Measurements from ENCODE around the gene CYSTM1.

GRCh38 chr5:140207250-140207964, 32.4 kb downstream of the CYSTM1 start:
- TF ChIP-seq, protein P1, sequence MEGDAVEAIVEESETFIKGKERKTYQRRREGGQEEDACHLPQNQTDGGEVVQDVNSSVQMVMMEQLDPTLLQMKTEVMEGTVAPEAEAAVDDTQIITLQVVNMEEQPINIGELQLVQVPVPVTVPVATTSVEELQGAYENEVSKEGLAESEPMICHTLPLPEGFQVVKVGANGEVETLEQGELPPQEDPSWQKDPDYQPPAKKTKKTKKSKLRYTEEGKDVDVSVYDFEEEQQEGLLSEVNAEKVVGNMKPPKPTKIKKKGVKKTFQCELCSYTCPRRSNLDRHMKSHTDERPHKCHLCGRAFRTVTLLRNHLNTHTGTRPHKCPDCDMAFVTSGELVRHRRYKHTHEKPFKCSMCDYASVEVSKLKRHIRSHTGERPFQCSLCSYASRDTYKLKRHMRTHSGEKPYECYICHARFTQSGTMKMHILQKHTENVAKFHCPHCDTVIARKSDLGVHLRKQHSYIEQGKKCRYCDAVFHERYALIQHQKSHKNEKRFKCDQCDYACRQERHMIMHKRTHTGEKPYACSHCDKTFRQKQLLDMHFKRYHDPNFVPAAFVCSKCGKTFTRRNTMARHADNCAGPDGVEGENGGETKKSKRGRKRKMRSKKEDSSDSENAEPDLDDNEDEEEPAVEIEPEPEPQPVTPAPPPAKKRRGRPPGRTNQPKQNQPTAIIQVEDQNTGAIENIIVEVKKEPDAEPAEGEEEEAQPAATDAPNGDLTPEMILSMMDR (IDR thresholded peaks at IDR 0.05; ENCODE audit: low read length) = no peak
- TF ChIP-seq EZH2 (IDR thresholded peaks at IDR 0.05; ENCODE audit: borderline replicate concordance, low read length) = no peak

All from OCI-LY1 (cell line).